SU-DHL-6 (cell line): Measurements from ENCODE around the gene DNAH3.
"Not testable (repeated sequence)": the region's sequence is repeated elsewhere in the genome, so short reads cannot be mapped to it uniquely, and the experiment has no call there.

Source experiments
- CTCF ChIP-seq: fragments of 200-600 bp; sonication (generic); IDR thresholded peaks from one replicate; pipeline ENCODE4 v1.5.1; 2017; ENCODE audit warnings: antibody characterized with exemption, mild to moderate bottlenecking, low read length, moderate library complexity; ENCODE audit not compliant: insufficient read depth, poor library complexity, severe bottlenecking
- EZH2phosphoT487 ChIP-seq: fragments of 200-600 bp; sonication (generic), shearing (Covaris generic); conservative IDR thresholded peaks from 2 replicates; pipeline ENCODE4 v1.6.1; 2018; ENCODE audit warnings: mild to moderate bottlenecking, antibody characterized with exemption, low read length, moderate library complexity, mixed read lengths

- TF ChIP-seq CTCF, EZH2phosphoT487: not testable (repeated sequence)
Measured at GRCh38 chr16:21115551-21115950, 35.1 kb downstream of the DNAH3 start.
